ENCODE results near the gene ATP1A2.

The ATP1A2 gene

DNA sequence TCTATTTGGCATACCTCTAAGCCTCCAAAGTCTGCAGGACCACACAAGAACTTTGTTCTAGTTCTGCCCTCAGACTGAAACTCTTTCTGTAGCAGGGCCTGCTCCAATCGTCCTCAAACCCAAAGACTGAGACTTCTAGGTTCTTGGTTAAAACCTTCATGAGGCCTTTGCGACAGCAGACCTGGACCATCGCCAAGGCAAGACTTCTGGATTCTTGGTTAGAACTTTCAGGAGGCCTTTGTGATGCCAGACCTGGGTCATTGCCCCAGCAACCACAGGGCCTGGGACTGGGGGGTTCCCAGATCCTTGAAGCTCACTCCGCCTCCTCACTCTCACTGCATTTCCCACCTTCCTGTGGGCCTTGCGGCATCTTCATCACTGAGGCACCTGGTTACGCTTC lies 35.7 kb downstream of the ATP1A2 start, which contains the start of gene ATP1A4:
ATP1A4 (plus strand) TSS at position 301 of the 400 bp plus-strand sequence. CDS start 438 bp downstream, outside the sequence.
- DNase-seq: no peak

DNA sequence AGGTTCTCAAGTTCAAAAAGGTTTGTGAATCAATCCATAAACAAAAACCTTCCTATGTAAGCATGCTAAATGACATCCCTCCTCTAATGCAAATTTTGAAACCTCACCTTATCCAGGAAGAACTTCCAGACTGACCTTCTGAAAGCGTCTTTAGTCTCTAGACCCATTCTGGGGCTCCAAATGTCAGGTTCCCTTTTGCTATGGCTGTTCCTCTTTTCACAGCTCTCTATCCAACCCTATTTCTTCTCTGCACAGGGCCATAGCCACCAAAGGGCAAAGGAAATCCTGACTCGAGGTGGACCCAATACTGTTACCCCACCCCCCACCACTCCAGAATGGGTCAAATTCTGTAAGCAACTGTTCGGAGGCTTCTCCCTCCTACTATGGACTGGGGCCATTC lies 39.2 kb downstream of the ATP1A2 start:
- DNase-seq: no peak

DNA sequence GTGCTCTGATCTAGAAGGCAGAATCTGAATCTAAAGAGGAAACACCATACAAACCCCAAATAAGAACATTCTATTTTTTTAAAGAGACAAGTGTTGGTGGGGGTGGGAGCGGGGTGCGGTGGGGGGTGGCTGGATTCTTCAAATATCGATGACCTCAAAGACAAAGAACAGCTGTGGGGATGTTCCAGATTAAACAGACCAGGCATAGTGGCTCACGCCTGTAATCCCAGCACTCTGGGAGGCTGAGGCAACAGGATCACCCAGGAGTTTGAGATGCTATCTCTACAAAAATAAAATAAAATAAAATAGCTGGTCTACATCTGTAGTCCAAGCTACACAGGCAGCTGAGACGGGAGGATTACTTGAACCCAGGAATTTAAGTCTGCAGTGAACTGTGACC lies 40.8 kb downstream of the ATP1A2 start:
- DNase-seq: no peak

DNA sequence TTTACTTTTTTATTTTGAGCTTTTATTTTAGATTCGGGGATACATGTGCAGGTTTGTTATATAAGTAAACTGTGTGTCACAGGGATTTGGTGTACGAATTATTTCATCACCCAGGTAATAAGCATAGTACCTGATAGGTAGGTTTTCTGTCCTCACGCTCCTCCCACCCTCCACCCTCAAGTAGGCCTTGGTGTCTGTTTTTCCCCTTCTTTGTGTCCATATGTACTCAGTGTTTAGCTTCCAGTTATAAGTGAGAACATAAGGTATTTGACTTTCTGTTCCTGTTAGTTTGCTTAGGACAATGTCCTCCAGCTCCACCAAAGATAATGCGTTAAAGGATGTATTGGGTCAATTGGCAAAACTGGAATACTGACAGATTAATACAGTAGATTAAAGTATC lies 41.6 kb downstream of the ATP1A2 start:
- no peak for DNase-seq

DNA sequence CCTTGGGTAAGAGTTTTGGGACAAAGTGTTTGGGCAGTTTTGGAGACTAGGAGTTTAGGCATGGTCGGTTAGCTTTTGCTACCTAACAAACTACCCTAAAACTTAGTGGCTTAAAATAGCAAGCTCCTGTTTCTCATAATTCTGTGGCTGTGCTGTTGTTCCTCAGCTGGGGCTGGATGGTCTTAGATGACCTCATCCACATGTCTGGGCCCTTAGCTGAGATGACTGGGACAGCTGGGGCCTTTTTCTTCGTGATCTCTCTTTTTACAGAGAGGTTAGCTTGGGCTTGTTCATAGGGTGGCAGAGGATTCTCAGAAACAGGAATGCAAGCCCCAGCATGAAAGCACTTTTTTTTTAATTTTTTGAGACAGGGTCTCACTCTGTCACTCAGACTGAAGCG lies 42.5 kb downstream of the ATP1A2 start:
- DNase-seq: no peak

DNA sequence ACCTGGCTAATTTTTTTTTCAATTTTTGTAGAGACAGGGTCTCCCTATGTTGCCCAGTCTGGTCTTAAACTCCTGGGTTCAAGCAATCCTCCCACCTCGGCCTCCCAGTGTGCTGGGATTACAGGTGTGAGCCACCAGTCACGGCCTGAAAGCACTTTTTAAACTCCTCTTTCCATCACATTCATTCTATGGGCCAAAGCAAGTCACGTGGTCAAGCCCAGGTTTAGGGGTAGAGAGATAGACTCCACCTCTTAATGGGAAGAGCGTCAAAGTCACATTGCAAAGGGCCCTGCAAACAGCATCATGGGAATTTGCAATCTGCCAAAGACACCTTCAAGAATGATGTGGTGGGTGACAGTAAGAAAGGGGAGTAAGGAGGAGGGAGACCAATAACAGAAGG lies 43.0 kb downstream of the ATP1A2 start:
- DNase-seq: no peak

DNA sequence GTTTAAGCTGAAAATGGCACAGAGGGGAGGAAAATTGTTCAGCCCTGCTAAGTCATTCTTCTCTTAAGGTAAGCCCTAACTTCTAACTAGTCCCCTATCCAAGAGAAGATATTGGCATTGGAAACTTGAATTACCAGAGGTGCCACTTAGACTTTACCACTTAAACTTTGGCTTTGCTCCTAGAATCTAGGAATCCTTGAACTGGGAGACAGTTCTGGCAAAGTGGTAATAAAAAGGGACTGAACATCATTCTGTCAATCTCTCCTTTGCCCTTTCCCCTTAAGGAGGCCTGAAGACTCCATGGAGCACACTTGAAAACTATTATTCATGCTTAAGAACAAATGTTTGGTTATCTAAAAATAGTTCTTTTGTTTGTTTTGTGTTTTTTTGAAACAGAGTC lies 44.3 kb downstream of the ATP1A2 start:
- DNase-seq: no peak

DNA sequence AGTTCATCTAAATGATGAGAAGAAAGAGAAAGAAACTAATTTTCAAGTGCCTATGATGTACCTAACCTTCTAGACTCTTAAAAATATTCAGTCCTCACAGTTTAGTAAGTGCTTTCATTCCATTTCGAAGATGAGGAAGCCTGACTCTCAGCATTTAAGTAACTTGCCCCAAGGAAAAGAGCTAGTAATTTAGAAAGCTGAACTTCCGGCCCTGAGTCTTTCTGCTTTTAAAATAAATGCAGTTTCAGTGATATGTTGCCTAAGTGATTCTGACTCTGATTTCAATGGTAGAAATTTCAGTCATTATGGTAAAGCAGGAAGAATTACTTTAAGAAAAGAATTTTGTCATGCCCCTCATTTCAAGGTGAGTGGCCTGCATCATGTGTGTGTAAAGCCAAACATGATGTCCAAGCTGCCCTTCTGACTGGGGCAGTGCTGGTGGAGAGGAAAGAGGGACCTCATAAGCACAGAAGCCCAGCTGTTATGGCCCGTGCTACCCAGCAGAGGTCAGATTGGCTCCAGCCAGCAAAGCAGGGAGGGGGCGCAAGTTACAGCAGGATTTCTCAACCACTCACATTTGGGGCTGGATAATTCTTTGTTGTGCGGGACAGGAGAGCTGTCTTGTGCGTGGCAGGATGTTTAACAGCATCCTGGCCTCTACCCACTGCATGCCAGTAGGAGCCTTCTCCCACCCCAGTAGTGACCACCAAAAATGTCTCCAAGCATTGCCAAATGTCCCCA lies 46.6 kb downstream of the ATP1A2 start:
- DNase-seq: no peak

DNA sequence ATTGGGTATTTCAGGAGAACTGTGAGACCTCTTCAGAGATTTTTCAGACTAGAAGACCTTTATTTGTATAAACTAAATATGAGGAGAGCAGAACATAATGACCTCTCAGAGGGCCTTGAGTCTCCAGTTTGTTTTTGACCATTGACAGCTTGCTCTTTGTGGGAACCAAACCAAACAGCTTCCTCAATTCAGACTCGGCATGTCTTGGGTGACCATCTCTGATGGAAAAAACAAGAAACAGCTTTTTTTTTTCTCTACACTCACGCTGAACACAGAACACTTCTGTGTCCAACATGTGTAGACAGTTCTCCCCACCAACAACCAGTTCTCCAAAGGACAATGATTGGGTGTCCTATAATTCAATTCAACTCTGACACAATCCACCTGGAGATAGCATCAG lies 47.4 kb downstream of the ATP1A2 start:
- DNase-seq: no peak

DNA sequence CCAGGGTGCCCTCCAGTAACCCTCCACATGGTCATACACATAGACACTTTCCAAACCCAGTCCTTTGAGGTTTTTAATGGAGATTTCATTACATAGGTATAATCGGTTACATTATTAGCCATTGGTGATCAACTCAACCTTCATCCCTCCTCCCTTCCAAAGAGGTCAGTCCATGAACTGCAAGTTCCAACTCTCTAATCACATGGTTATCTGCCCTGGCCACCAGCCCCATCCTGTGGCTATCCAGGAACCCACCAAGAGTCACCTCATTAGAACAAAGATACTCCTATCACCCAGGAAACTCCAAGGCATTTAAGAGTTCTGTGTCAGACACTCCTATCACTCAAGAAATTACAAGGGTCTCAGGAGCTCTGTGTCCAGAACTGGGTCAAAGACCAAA lies 48.1 kb downstream of the ATP1A2 start:
- no peak for DNase-seq

DNA sequence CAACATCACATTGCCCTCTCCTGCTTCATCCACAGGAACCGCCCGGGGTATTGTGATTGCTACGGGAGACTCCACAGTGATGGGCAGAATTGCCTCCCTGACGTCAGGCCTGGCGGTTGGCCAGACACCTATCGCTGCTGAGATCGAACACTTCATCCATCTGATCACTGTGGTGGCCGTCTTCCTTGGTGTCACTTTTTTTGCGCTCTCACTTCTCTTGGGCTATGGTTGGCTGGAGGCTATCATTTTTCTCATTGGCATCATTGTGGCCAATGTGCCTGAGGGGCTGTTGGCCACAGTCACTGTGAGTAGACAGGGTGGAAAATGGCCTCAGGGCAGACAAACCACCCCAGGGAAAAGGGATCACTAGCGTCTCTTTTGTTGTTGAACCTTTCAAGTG lies 48.6 kb downstream of the ATP1A2 start:
- no peak for DNase-seq

DNA sequence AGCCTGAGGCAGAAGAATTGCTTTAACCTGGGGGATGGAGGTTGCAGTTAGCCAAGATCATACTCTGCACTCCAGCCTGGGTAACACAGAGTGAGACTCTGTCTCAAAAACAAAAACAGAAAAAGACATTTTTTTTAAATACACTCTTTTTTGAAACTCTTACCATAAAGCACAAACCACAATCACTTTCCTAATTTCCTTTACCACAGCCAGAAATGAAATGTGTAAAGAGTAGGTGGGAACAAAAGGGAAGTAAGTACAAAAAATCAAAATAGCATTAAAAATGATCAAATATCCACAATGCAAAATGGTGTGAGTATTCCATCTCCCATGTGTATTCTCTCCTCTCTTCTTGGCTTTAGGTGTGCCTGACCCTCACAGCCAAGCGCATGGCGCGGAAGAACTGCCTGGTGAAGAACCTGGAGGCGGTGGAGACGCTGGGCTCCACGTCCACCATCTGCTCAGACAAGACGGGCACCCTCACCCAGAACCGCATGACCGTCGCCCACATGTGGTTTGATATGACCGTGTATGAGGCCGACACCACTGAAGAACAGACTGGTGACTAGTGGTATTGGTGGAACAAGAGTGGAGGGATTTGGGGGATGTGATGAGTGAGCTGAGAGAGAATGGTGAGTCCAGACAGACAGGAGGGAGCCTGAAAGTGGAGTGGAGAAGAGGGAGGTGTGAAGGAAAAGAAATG lies 50.8 kb downstream of the ATP1A2 start:
- no peak for DNase-seq

DNA sequence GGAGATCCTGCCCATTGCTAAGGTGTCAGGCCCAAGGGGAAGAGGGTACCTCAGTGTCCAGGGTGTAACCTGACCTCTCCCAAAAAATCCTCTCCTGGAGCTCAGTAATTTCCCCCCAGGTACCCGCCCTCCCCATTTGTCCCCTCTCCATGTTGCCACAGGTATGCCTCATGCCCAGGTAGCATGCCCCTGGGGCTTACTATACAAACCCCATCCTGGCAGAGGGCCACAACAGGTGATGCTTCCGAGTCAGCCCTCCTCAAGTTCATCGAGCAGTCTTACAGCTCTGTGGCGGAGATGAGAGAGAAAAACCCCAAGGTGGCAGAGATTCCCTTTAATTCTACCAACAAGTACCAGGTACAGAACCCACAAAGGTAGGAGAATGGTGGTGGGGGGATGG lies 51.5 kb downstream of the ATP1A2 start:
- no peak for DNase-seq

DNA sequence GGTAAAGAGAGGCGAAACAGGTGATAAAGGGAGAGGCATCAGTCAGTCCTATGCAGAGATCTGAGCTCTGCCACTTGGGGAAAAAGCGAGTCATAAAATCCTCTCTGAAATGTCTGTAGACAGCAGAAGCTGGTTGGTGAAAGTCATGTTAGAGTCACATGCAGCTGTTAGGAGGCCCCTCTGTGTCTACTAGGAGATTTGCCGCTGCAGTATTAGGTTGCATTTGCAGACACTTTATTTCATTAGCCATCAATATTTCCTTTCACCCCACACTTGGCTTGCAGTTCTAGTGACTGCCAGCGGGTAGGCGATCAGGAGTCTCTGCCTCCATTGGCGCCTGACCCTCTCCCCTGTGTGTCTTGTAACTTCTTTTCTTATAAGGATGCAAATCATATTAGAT lies 52.0 kb downstream of the ATP1A2 start:
- DNase-seq: no peak

DNA sequence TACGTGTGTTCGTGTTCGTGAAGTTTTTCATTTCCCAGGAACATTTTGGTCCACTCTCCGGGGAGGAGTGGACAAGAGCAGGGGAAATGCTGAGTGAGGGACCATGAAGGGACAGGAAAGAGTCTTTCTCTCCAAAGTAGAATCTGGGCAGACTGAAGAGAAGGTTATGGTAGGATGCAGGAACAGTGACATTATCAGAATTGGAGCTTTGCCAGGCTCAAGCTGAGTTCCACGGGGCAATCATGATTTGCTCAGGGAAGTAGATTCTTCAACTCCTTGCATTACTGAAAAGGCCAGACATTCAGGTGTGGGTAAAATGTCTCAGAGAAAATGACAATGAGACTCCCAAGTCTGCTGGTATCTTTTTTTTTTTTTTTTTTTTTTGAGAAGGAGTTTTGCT lies 52.5 kb downstream of the ATP1A2 start:
- DNase-seq: no peak

DNA sequence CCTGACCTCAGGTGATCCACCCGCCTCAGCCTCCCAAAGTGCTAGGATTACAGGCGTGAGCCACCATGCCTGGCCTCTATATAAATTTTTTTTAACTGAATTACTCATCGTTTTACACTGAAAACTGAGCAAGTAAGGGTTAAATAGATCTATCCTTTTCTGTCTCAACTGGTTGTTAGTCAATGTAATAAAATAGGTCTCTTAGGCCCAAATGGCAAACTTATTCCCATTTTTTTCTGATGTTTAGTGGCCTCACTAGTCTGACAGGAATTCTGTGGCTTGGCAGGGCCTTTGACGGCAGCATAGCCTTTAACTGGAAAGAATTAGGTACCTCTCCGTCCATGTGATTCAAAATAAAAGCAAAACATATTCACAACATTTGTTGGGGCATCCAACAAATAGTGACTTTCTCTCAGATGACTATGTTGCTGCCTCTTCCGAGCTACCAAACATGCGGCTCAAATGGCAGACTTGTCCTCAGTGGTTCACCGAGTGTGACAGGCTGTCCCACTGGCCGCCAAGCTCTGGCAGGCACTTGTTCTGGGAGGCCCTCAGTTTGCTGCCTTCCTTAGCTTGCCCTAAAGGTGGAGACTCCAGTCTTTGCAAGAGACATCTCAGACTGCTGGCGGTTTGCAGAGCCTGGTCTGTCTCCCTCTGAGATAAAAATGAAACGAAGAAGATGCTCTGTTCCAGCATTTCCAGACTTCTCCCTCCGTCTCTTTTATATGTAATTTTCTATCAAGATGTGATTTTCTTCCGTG lies 53.2 kb downstream of the ATP1A2 start:
- DNase-seq: no peak

DNA sequence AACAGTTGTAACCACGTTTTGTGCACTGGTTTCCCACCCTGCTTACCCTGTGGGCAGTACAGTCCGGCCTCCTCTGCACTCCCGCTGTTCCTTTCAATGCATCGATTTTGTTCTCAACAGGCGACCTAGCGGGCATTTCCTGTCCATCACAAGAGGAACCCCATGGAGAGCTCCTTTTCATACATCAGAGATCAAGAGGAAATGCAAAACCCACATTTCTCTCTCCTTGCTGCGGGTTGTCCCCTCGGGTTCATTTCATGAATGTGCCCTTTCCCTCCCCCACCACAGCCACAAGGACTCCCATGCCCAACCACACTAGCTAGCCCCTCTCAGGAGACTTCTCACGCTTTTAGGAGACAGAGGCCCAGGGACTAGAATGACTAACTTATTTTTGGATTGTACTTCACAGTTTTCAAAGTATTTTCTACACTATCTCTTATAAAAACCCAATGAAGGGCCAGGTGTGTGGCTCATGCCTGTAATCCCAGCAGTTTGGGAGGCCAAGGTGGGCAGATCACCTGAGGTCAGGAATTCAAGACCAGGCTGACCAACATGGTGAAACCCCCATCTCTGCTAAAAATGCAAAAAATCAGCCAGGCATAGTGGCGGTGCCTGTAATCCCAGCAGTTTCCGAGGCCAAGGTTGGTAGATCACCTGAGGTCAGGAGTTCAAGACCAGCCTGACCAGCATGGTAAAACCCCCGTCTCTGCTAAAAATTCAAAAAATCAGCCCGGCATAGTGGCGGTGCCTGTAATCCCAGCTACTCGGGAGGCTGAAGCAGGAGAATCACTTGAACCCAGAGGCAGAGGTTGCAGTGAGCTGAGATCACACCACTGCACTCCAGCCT lies 54.2 kb downstream of the ATP1A2 start:
- no peak for DNase-seq

DNA sequence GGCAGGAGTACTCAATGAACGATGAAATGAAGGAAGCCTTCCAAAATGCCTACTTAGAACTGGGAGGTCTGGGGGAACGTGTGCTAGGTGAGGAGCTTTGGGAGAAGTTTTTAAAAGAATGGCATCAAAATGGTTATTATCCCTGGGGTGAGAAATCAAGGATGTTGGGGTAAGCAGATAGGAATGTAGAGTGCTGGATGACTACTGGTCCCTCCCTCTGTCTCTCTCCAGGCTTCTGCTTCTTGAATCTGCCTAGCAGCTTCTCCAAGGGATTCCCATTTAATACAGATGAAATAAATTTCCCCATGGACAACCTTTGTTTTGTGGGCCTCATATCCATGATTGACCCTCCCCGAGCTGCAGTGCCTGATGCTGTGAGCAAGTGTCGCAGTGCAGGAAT lies 55.8 kb downstream of the ATP1A2 start:
- no peak for DNase-seq

DNA sequence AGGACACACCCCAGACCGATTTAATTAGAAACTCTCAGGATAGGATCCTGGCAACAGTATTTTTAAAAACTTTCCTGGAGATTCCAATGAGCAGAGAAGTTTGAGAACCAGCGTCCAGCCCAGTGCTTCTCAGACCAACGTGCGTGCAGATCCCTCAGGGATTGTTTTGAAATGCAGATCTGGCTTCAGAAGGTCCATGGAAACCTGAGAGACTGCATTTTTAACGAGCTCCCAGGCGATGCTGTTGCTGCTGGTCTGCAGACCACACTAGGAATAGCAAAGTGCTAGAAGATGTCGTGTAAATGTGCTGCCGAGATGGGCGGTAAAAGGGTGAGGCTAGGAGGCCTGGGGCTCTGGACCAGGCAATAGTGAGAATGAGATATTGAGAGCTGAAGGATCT lies 56.4 kb downstream of the ATP1A2 start:
- DNase-seq: no peak

DNA sequence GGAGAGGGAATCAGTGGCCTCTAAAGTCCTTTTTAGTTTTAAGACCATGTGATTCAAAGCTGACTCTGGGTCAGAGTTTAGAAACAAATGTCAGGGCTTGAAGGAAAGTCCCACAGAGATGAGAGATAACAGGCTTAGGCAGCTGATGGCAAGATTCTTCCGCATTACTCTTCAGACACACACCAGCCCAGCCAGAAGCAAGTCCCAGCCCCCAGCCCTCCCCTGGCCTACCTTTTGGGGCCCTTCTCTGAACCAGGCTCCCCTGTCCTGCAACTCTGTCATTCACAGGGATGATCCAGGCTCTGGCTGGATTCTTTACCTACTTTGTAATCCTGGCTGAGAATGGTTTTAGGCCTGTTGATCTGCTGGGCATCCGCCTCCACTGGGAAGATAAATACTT lies 61.7 kb downstream of the ATP1A2 start:
- no peak for DNase-seq

DNA sequence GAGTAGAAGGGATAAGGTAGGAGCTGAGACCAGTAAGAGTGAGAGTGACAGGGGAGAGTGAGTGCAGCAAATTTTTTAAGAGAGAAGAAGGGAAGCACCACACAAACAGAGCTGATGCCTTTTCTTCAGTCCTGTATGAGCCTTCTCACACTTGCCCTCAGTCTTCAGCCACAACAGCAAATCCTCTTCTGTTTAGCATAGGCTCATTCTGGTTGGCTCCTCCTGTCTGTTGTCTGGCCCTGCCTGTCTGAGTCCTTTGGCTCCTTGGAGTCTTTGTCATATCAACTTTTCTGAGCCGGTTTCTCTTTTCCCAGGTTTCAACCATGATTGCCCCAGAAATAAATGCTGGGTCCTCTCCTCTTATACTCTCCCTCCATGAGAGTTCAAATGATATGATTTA lies 62.1 kb downstream of the ATP1A2 start:
- no peak for DNase-seq

DNA sequence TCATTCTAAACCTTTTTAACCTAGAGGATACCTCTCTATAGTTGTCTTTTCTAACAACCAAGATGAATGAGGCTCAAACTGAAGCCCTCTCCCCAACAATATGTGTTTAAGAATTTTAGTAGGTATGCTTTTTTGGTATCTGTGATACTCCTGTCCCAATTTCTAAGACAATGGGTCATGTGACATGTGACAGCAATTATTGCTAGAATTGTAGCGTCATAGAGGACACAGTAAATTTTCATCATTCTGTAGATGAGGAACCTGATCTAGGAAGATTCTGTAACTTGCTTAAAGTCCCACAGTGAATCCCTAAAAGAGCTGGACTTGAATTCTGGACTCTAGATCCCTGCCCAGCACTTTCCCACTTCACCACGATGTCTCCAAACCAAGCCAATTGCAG lies 63.2 kb downstream of the ATP1A2 start:
- no peak for DNase-seq

DNA sequence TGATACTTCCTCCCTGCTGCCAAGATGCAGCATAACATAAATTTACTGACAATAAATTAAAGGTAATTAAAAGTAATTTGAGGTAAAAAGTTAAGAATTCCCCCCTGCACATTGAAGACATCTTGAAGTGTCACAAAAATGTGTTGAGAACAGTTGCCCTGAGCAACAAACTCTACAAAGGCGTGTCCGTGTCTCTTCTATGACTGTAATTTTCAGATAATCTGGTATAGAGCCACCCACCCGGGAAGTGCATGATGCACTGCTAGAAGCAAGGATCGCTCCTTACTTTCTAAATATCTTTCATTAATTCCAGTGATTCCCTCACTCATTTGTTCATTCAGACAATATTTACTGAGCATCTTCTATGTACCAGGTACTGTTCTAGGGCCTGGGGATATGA lies 63.8 kb downstream of the ATP1A2 start:
- no peak for DNase-seq
